ENCODE results near the gene CPVL. TPM values are rescaled to one million over a fixed set of nuclear protein-coding genes. Genes with fewer than 3 reads are reported as not detected.

The CPVL gene
- total RNA-seq, 1 experiment from 2014 or later: 10.3 TPM

GRCh38 chr7:29008590-29008989 lies 137.7 kb downstream of the CPVL start:
- RAD21 ChIA-PET (ENCODE audit: low non-redundant PET in 1 of 2, low total read pairs in 2 of 2, uncharacterized antibody in 2 of 2, unreplicated experiment in 2 of 2): no interaction called here
- no peaks in the 10 kb centered on the region for H3K79me2 ChIP-seq (ENCODE audit: insufficient read depth, low read length)
- no peak for ATAC-seq

GRCh38 chr7:29007127-29007526 lies 139.2 kb downstream of the CPVL start:
- Histone ChIP-seq H3K9me3 (ENCODE audit: control insufficient read depth in 1 of 2, insufficient read depth in 1 of 2, low read depth in 1 of 2, low read length in 2 of 2) (no peaks in the 10 kb centered on the region), H3K36me3 (ENCODE audit: control insufficient read depth in 1 of 2, insufficient read depth in 2 of 2, low read length in 2 of 2) (no peaks in the 10 kb centered on the region), H4K20me1 (ENCODE audit: insufficient read depth) (no peaks in the 10 kb centered on the region), H3K27ac (ENCODE audit: low read depth, low read length) (no peak overlapping the region), H3K79me2 (ENCODE audit: insufficient read depth, low read length) (no peaks in the 10 kb centered on the region), H3K4me3 (replicated peaks in 1 of 2; ENCODE audit: low read depth in 1 of 2, low read length in 2 of 2) (no peak overlapping the region), H2AFZ (ENCODE audit: low read depth, low read length, poor library complexity, severe bottlenecking) (no peak overlapping the region), H3K9ac (ENCODE audit: low read length) (no peak overlapping the region), H3K9me2 (ENCODE audit: insufficient read depth) (no peaks in the 10 kb centered on the region), H3K4me2 (ENCODE audit: low read length) (no peak overlapping the region), H3K4me1 (ENCODE audit: control insufficient read depth in 1 of 2, insufficient read depth in 2 of 2, low read length in 2 of 2) (no peaks in the 10 kb centered on the region), H3K27me3 (ENCODE audit: insufficient read depth, low read length) (no peaks in the 10 kb centered on the region)
- TF ChIP-seq CEBPB (IDR thresholded peaks at IDR 0.05; ENCODE audit: low read depth) (no peak), ELF1 (IDR thresholded peaks at IDR 0.05; ENCODE audit: borderline replicate concordance, low read depth) (no peak), CTCF (IDR thresholded peaks at IDR 0.05 in 2 of 3, conservative IDR thresholded peaks at IDR 0.05 in 1 of 3; ENCODE audit: borderline replicate concordance in 1 of 3, insufficient read depth in 1 of 3, low read depth in 2 of 3, low read length in 2 of 3) (no peak), EGR1 (IDR thresholded peaks at IDR 0.05; ENCODE audit: low read depth) (no peak), EZH2phosphoT487 (IDR thresholded peaks at IDR 0.05; ENCODE audit: borderline replicate concordance) (no peak), YY1 (IDR thresholded peaks at IDR 0.05; ENCODE audit: extremely low read depth, insufficient replicate concordance, low read depth, low read length) (no peak), SP1 (IDR thresholded peaks at IDR 0.05; ENCODE audit: low read depth) (no peak), ZNF274 (IDR thresholded peaks at IDR 0.05; ENCODE audit: low read depth, low read length) (no peak), EZH2 (IDR thresholded peaks at IDR 0.05) (no peak), SRF (IDR thresholded peaks at IDR 0.05; ENCODE audit: low read depth) (no peak), RAD21 (IDR thresholded peaks at IDR 0.05; ENCODE audit: low read depth) (no peak)
- TF ChIP-seq, protein P1, sequence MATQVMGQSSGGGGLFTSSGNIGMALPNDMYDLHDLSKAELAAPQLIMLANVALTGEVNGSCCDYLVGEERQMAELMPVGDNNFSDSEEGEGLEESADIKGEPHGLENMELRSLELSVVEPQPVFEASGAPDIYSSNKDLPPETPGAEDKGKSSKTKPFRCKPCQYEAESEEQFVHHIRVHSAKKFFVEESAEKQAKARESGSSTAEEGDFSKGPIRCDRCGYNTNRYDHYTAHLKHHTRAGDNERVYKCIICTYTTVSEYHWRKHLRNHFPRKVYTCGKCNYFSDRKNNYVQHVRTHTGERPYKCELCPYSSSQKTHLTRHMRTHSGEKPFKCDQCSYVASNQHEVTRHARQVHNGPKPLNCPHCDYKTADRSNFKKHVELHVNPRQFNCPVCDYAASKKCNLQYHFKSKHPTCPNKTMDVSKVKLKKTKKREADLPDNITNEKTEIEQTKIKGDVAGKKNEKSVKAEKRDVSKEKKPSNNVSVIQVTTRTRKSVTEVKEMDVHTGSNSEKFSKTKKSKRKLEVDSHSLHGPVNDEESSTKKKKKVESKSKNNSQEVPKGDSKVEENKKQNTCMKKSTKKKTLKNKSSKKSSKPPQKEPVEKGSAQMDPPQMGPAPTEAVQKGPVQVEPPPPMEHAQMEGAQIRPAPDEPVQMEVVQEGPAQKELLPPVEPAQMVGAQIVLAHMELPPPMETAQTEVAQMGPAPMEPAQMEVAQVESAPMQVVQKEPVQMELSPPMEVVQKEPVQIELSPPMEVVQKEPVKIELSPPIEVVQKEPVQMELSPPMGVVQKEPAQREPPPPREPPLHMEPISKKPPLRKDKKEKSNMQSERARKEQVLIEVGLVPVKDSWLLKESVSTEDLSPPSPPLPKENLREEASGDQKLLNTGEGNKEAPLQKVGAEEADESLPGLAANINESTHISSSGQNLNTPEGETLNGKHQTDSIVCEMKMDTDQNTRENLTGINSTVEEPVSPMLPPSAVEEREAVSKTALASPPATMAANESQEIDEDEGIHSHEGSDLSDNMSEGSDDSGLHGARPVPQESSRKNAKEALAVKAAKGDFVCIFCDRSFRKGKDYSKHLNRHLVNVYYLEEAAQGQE (IDR thresholded peaks at IDR 0.05; ENCODE audit: low read depth): no peak
- no peak for ATAC-seq
- intact Hi-C loops (cut with micrococcal nuclease): no loop called here
- RAD21 ChIA-PET (ENCODE audit: low non-redundant PET in 1 of 2, low total read pairs in 2 of 2, uncharacterized antibody in 2 of 2, unreplicated experiment in 2 of 2): no interaction called here
- CTCF ChIA-PET: no interaction called here
- POLR2A ChIA-PET: no interaction called here
- DNase-seq (ENCODE audit: low read depth, low spot score): no peak
- BruUV-seq (replicated peaks): no TSS peak

More at GRCh38 chr7:29008590-29008989, 137.7 kb downstream of the CPVL start:
- no peaks in the 10 kb centered on the region for H3K9me3 ChIP-seq (ENCODE audit: control insufficient read depth in 1 of 2, insufficient read depth in 1 of 2, low read depth in 1 of 2, low read length in 2 of 2)
- H4K20me1 ChIP-seq (ENCODE audit: insufficient read depth): no peaks in the 10 kb centered on the region
- no peak overlapping the region for H3K4me2 ChIP-seq (ENCODE audit: low read length)
- CTCF ChIA-PET: no interaction called here
- POLR2A ChIA-PET: no interaction called here
- no peak overlapping the region for H2AFZ ChIP-seq (ENCODE audit: low read depth, low read length, poor library complexity, severe bottlenecking)
- no peaks in the 10 kb centered on the region for H3K27me3 ChIP-seq (ENCODE audit: insufficient read depth, low read length)
- no peak overlapping the region for H3K27ac ChIP-seq (ENCODE audit: low read depth, low read length)
- no peak overlapping the region for H3K9ac ChIP-seq (ENCODE audit: low read length)
- no peak for DNase-seq (ENCODE audit: low read depth, low spot score)
- no peaks in the 10 kb centered on the region for H3K4me1 ChIP-seq (ENCODE audit: control insufficient read depth in 1 of 2, insufficient read depth in 2 of 2, low read length in 2 of 2)
- BruUV-seq (replicated peaks): no TSS peak
- no peak for TF ChIP-seq ATF3 (IDR thresholded peaks at IDR 0.05)
- no peak for TF ChIP-seq SIN3A (IDR thresholded peaks at IDR 0.05; ENCODE audit: low read depth)
- TF ChIP-seq TCF7L2 (IDR thresholded peaks at IDR 0.05; ENCODE audit: borderline replicate concordance, extremely low read depth, insufficient read depth, insufficient read length): no peak
- TF ChIP-seq FOSL1 (IDR thresholded peaks at IDR 0.05; ENCODE audit: low read depth): no peak
- no peak for TF ChIP-seq EZH2phosphoT487 (IDR thresholded peaks at IDR 0.05; ENCODE audit: borderline replicate concordance)
- no peaks in the 10 kb centered on the region for H3K9me2 ChIP-seq (ENCODE audit: insufficient read depth)
- intact Hi-C loops (cut with micrococcal nuclease): no loop called here
- no peaks in the 10 kb centered on the region for H3K36me3 ChIP-seq (ENCODE audit: control insufficient read depth in 1 of 2, insufficient read depth in 2 of 2, low read length in 2 of 2)
- no peak overlapping the region for H3K4me3 ChIP-seq (replicated peaks in 1 of 2; ENCODE audit: low read depth in 1 of 2, low read length in 2 of 2)
